Measurements from ENCODE around the gene PDP2. TPM values are rescaled to one million over a fixed set of nuclear protein-coding genes. Genes with fewer than 3 reads are reported as not detected.

The PDP2 gene
- total RNA-seq, 1 experiment from 2014 or later: 23.1 TPM

DNA sequence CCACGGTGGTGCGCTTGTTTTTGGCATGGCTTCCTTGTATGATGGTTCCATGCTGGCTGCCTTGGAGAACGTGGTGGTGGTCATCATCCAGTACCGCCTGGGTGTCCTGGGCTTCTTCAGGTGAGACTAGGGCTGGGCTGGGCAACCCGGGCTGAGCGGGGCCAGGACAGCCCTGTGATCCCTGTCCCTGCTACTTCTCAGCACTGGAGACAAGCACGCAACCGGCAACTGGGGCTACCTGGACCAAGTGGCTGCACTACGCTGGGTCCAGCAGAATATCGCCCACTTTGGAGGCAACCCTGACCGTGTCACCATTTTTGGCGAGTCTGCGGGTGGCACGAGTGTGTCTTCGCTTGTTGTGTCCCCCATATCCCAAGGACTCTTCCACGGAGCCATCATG is 59.9 kb downstream of the PDP2 start:
- TF ChIP-seq CTCF (conservative IDR thresholded peaks at IDR 0.05): no peak
- Histone ChIP-seq H3K56ac (ENCODE audit: insufficient read length, low read depth, low read length) (no peak overlapping the region), H3K14ac (ENCODE audit: insufficient read depth, low read length) (no peak overlapping the region), H3K27ac (ENCODE audit: insufficient read length, low read depth, low read length) (no peak overlapping the region), H3K4ac (ENCODE audit: low read depth, low read length) (no peak overlapping the region), H2BK12ac (ENCODE audit: insufficient read length, low read depth, low read length) (no peak overlapping the region), H3K18ac (ENCODE audit: insufficient read length, low read depth, low read length) (no peak overlapping the region), H2BK120ac (ENCODE audit: low read depth, low read length, poor library complexity, severe bottlenecking) (no peak overlapping the region), H2BK20ac (ENCODE audit: low read depth, low read length, poor library complexity, severe bottlenecking) (no peak overlapping the region), H3K9ac (ENCODE audit: extremely low read depth, insufficient read length, low read length) (no peak overlapping the region), H3K27me3 (ENCODE audit: insufficient read depth, low read length) (no peaks in the 10 kb centered on the region), H2AFZ (ENCODE audit: low read length) (no peak overlapping the region), H4K20me1 (ENCODE audit: control insufficient read depth, insufficient read depth, insufficient read length) (no peaks in the 10 kb centered on the region), H2AK5ac (ENCODE audit: insufficient read length, low read length) (no peak overlapping the region), H4K8ac (replicated peaks; ENCODE audit: insufficient read length, low read depth, low read length) (no peak overlapping the region), H3T11ph (ENCODE audit: low read length) (no peak overlapping the region), H4K91ac (ENCODE audit: insufficient read length, low read depth, low read length) (no peak overlapping the region), H4K5ac (ENCODE audit: insufficient read length, low read depth, low read length) (no peak overlapping the region), H2BK15ac (ENCODE audit: low read depth, low read length) (no peak overlapping the region), H3K9me3 (ENCODE audit: control insufficient read depth, low read depth, low read length) (no peaks in the 10 kb centered on the region), H3K4me1 (ENCODE audit: insufficient read depth, low read length) (no peaks in the 10 kb centered on the region), H3K79me2 (ENCODE audit: insufficient read depth, low read length) (no peaks in the 10 kb centered on the region), H3K4me2 (ENCODE audit: insufficient read depth, insufficient read length, low read length) (no peak overlapping the region), H3K23ac (ENCODE audit: insufficient read length, low read depth, low read length) (no peak overlapping the region), H3K79me1 (ENCODE audit: insufficient read depth, low read depth, low read length, poor library complexity, severe bottlenecking) (no peaks in the 10 kb centered on the region), H2BK5ac (ENCODE audit: insufficient read length, low read length) (no peak overlapping the region), H3K23me2 (ENCODE audit: insufficient read length, low read depth, low read length, poor library complexity, severe bottlenecking) (peaks cover under 1% of the 10 kb centered on the region)
- H3K4me1 Mint-ChIP-seq: peaks cover 2 to 8% of the 10 kb centered on the region in 2 experiments
- H3K27ac Mint-ChIP-seq: no peak overlapping the region
- H3K27me3 Mint-ChIP-seq (ENCODE audit: low read depth): no peaks in the 10 kb centered on the region
- no CpG with 5 or more reads among the region's 16 CpGs for WGBS (ENCODE audit: extremely low coverage, insufficient read length, low lambda C conversion rate)
- peaks cover 13 to 41% (median 34%) of the 10 kb centered on the region in 3 experiments; a peak in 6 of 7 replicates for H3K36me3 Mint-ChIP-seq (ENCODE audit: insufficient read depth in 1 of 3, low read depth in 3 of 3)
- no peak for DNase-seq
- no peaks in the 10 kb centered on the region for H3K9me3 Mint-ChIP-seq
- H3K4me3 Mint-ChIP-seq: no peak overlapping the region

Other genes starting within 250 kb of the PDP2 start
- 39.8 and 40.5 TPM in 2 replicates for gene CMTM4, start 183.8 kb upstream of the PDP2 start, total RNA-seq (2021)
- gene DYNC1LI2, start 128.9 kb upstream of the PDP2 start, total RNA-seq (2021): 94.2 and 100 TPM in 2 replicates
- not detected in 2 replicates for gene TERB1, start 78.9 kb upstream of the PDP2 start, total RNA-seq (2021)
- gene NAE1, start 49.5 kb upstream of the PDP2 start, total RNA-seq (2021): 131 and 144 TPM in 2 replicates
- gene CA7, start 36.1 kb upstream of the PDP2 start, total RNA-seq (2021): 0.55 and 0.81 TPM in 2 replicates
- gene CDH16, start 38.4 kb downstream of the PDP2 start, total RNA-seq (2021): not detected in 2 replicates
- gene RRAD, start 45.0 kb downstream of the PDP2 start, total RNA-seq (2021): 0.44 and 0.72 TPM in 2 replicates
- 83.0 and 85.7 TPM in 2 replicates for gene CIAO2B, start 53.9 kb downstream of the PDP2 start, total RNA-seq (2021)
- 25.8 and 28.2 TPM in 2 replicates for gene CES2, start 55.0 kb downstream of the PDP2 start, total RNA-seq (2021)
- 3.4 and 3.7 TPM in 2 replicates for gene CES3, start 80.8 kb downstream of the PDP2 start, total RNA-seq (2021)
- gene CES4A, start 108.1 kb downstream of the PDP2 start, total RNA-seq (2021): 1.8 and 1.9 TPM in 2 replicates
- gene CBFB, start 148.6 kb downstream of the PDP2 start, total RNA-seq (2021): 76.3 and 84.3 TPM in 2 replicates
- gene PHAF1, start 229.4 kb downstream of the PDP2 start, total RNA-seq (2021): 18.2 and 18.8 TPM in 2 replicates